GM19324 (cell line): ENCODE results near the gene COL5A1.

ENCODE experiments used
- ATAC-seq: cut with Tn5 transposase; IDR thresholded peaks from one replicate; pipeline ENCODE4 v1.9.1; 2021; ENCODE audit warnings: mild to moderate bottlenecking, moderate library complexity; ENCODE audit not compliant: unreplicated experiment, low FRiP score

The COL5A1 gene

GRCh38 chr9:134735441-134736175 is 94.0 kb downstream of the COL5A1 start:
- ATAC-seq, result no peak

GRCh38 chr9:134736791-134737497 is 95.3 kb downstream of the COL5A1 start:
- ATAC-seq, result no peak

GRCh38 chr9:134737842-134738580 is 96.4 kb downstream of the COL5A1 start:
- ATAC-seq, result no peak

GRCh38 chr9:134738869-134739659 is 97.5 kb downstream of the COL5A1 start:
- ATAC-seq, result no peak

- ATAC-seq, result no peak
Observed at GRCh38 chr9:134739660-134739968, 98.0 kb downstream of the COL5A1 start.

- no peak for ATAC-seq
Observed at GRCh38 chr9:134740071-134740470, 98.5 kb downstream of the COL5A1 start.

GRCh38 chr9:134741846-134742245 is 100.2 kb downstream of the COL5A1 start:
- no peak for ATAC-seq

GRCh38 chr9:134742822-134743535 is 101.4 kb downstream of the COL5A1 start:
- ATAC-seq, result no peak

- no peak for ATAC-seq
Observed at GRCh38 chr9:134743853-134744252, 102.2 kb downstream of the COL5A1 start.

- ATAC-seq, result no peak
Observed at GRCh38 chr9:134744385-134745295, 103.0 kb downstream of the COL5A1 start.

GRCh38 chr9:134747951-134748489 is 106.4 kb downstream of the COL5A1 start:
- no peak for ATAC-seq

- no peak for ATAC-seq
Observed at GRCh38 chr9:134748591-134748990, 107.0 kb downstream of the COL5A1 start.

- no peak for ATAC-seq
Observed at GRCh38 chr9:134750450-134751155, 109.0 kb downstream of the COL5A1 start.

- ATAC-seq, result no peak
Observed at GRCh38 chr9:134751622-134752021, 110.0 kb downstream of the COL5A1 start.

GRCh38 chr9:134752471-134753168 is 111.0 kb downstream of the COL5A1 start:
- ATAC-seq, result no peak

- no peak for ATAC-seq
Observed at GRCh38 chr9:134753191-134753590, 111.6 kb downstream of the COL5A1 start.

GRCh38 chr9:134755221-134755907 is 113.8 kb downstream of the COL5A1 start:
- ATAC-seq, result no peak
